Right lobe of liver (tissue), 4 donors: Measurements from ENCODE around the gene NBAS.

Experiments used
- POLR2A ChIP-seq: fragments of 450-650 bp; IDR thresholded peaks from one replicate; pipeline ENCODE4 v1.6.1; 2017; ENCODE audit warnings: antibody characterized with exemption, mild to moderate bottlenecking
- TF ChIP-seq, protein P1 (sequence below), 4 donors: fragments of 200-600 bp in 3 of 4; fragments of 450-650 bp in 1 of 4; IDR thresholded peaks; one replicate each; pipeline versions ENCODE4 v1.5.1 to v1.8.0; 2016 to 2022; ENCODE audit warnings: antibody characterized with exemption in 4 of 4, mild to moderate bottlenecking in 2 of 4
- donor health status: DM: no; HTN: no; CAD: no.
- donor health status: DM: no; HTN: no; CAD: no.
- donor health status: DM: no; HTN: yes; CAD: no.

GRCh38 chr2:15187702-15188101 is 373.4 kb downstream of the NBAS start:
- no peak for TF ChIP-seq POLR2A
- TF ChIP-seq, protein P1, sequence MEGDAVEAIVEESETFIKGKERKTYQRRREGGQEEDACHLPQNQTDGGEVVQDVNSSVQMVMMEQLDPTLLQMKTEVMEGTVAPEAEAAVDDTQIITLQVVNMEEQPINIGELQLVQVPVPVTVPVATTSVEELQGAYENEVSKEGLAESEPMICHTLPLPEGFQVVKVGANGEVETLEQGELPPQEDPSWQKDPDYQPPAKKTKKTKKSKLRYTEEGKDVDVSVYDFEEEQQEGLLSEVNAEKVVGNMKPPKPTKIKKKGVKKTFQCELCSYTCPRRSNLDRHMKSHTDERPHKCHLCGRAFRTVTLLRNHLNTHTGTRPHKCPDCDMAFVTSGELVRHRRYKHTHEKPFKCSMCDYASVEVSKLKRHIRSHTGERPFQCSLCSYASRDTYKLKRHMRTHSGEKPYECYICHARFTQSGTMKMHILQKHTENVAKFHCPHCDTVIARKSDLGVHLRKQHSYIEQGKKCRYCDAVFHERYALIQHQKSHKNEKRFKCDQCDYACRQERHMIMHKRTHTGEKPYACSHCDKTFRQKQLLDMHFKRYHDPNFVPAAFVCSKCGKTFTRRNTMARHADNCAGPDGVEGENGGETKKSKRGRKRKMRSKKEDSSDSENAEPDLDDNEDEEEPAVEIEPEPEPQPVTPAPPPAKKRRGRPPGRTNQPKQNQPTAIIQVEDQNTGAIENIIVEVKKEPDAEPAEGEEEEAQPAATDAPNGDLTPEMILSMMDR (IDR thresholded peaks at IDR 0.05) = no peak
